PFSK-1 (cell line): ENCODE data around the gene SLC39A5.
A peak's percentile ranks its signal among the peaks of the same experiment; 100 is the strongest.

Experiments used
- FOXP2 ChIP-seq: optimal IDR thresholded peaks from 2 replicates; pipeline ENCODE3; 2011; ENCODE audit warnings: borderline replicate concordance, control low read depth, inconsistent platforms; ENCODE audit not compliant: insufficient read depth; ENCODE audit errors: extremely low read length, extremely low read depth
- POLR2AphosphoS5 ChIP-seq: IDR thresholded peaks from 2 replicates; pipeline ENCODE4 v1.6.1; 2012; ENCODE audit warnings: low read depth, mild to moderate bottlenecking, control low read depth, low read length, moderate library complexity
- SIN3A ChIP-seq: IDR thresholded peaks from 2 replicates; pipeline ENCODE4 v1.6.1; 2012; ENCODE audit warnings: mild to moderate bottlenecking, low read length, moderate library complexity, borderline replicate concordance; ENCODE audit not compliant: insufficient read depth
- TAF1 ChIP-seq: IDR thresholded peaks from 2 replicates; pipeline ENCODE4 v1.6.1; 2012; ENCODE audit warnings: low read length, control low read depth, borderline replicate concordance; ENCODE audit not compliant: insufficient read depth
- TF ChIP-seq, protein P1 (sequence below), 2 experiments: IDR thresholded peaks; 2 replicates each; pipeline versions ENCODE4 v1.6.1 to v1.8.0; 2011 to 2012; ENCODE audit warnings: low read depth in 2 of 2, low read length in 2 of 2, control low read depth in 1 of 2, inconsistent platforms in 1 of 2, mild to moderate bottlenecking in 1 of 2, moderate library complexity in 1 of 2; ENCODE audit not compliant: insufficient read depth in 1 of 2

Gene SLC39A5

DNA sequence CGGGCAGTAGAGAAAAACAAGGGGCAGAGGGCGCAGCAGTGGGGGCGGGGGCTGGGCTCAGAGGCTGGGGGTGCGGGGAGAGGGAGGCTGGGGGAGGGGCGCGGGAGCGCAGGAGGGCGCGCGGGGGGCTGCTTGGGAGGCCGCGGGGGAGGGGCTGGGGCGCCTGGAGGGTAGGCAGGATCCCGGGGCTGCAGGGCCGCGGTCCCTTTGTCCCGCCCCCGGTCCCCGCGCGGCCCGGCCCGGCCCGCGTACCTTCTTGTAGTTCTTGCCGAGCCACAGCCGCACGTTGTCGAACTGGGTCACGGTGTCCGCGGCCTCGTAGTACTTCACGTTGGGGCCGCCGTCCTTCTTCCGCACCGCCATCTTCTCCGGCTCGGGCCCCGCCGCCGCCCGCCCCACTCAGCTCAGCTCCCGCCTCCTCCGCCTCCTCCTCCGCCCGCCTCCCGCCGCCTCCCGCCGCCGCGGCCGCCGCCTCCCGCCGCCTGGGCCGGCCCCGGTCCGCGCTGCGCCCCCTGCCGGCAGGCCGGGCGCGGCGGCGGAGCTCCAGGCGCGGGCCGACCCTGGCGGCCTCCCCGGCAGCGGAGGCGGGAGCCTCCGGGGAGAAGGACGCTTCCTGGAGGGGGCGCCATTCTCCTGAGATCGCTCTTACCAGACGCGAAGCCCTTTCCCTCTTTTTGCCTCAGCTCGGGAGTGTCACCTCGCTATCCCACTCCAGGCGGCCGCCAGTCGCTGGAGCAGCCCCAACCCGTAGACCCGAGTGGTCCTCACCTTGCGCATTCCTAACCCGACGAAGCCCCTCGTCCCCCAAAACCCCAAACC lies 40.5 kb upstream of the SLC39A5 start, which contains the start of gene SMARCC2:
Gene SMARCC2, minus strand, starts transcription at position 385 of the 819 bp plus-strand sequence. Its CDS starts 22 bp downstream, at position 363.
- TF ChIP-seq, protein P1, sequence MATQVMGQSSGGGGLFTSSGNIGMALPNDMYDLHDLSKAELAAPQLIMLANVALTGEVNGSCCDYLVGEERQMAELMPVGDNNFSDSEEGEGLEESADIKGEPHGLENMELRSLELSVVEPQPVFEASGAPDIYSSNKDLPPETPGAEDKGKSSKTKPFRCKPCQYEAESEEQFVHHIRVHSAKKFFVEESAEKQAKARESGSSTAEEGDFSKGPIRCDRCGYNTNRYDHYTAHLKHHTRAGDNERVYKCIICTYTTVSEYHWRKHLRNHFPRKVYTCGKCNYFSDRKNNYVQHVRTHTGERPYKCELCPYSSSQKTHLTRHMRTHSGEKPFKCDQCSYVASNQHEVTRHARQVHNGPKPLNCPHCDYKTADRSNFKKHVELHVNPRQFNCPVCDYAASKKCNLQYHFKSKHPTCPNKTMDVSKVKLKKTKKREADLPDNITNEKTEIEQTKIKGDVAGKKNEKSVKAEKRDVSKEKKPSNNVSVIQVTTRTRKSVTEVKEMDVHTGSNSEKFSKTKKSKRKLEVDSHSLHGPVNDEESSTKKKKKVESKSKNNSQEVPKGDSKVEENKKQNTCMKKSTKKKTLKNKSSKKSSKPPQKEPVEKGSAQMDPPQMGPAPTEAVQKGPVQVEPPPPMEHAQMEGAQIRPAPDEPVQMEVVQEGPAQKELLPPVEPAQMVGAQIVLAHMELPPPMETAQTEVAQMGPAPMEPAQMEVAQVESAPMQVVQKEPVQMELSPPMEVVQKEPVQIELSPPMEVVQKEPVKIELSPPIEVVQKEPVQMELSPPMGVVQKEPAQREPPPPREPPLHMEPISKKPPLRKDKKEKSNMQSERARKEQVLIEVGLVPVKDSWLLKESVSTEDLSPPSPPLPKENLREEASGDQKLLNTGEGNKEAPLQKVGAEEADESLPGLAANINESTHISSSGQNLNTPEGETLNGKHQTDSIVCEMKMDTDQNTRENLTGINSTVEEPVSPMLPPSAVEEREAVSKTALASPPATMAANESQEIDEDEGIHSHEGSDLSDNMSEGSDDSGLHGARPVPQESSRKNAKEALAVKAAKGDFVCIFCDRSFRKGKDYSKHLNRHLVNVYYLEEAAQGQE (IDR thresholded peaks at IDR 0.05; ENCODE audit: insufficient read depth in 1 of 2, low read depth in 2 of 2, low read length in 2 of 2) = peak in 1 of 2 experiments; percentile 72; a peak in 2 of 4 replicates
- TF ChIP-seq TAF1 (peak; percentile 66; the same call in 1 of the 2 replicates), POLR2AphosphoS5 (peak; percentile 49), SIN3A (no peak), FOXP2 (peak; percentile 70)

DNA sequence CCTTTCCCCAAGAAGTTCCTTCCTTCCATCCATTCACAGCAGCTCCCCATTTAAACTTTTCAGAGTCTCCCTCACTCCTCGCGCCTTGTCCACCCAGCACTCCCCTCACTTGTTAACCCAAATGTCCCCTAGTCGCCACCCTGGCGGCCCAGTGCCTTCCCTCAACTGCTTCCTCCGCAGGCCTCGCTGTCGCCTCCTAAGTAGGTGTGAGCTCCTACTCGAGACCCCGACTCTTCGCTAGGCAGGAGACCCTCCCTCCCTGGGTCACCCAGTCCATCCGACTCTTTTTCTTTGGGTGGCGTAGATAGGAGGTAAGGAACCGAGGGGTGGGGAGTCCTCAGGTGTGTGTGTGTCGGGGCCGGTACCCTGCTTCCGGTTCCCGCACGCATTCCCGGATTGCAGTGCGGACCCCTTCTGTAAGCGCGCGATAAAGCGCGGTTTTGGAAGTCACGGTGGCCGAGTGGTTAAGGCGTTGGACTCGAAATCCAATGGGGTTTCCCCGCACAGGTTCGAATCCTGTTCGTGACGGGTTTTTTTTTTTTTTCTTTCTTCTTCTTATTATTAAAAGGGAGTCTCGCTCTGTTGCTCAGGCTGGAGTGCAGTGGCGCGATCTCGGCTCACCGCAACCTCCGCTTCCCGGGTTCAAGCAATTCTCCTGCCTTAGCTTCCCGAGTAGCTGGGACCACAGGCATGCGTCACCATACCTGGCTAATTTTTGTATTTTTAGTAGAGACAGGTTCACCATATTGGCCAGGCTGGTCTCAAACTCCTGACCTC lies 39.7 kb upstream of the SLC39A5 start:
- TF ChIP-seq, protein P1 (IDR thresholded peaks at IDR 0.05; ENCODE audit: insufficient read depth in 1 of 2, low read depth in 2 of 2, low read length in 2 of 2) = peak; percentile 19 to 28; a peak in 2 of 4 replicates
- no peak for TF ChIP-seq TAF1
- TF ChIP-seq FOXP2 = no peak
- 0 out of 2 replicates have a peak, but pooled peaks have one; percentile 23 for TF ChIP-seq SIN3A
- 0 out of 2 replicates have a peak, but pooled peaks have one; percentile 22 for TF ChIP-seq POLR2AphosphoS5

DNA sequence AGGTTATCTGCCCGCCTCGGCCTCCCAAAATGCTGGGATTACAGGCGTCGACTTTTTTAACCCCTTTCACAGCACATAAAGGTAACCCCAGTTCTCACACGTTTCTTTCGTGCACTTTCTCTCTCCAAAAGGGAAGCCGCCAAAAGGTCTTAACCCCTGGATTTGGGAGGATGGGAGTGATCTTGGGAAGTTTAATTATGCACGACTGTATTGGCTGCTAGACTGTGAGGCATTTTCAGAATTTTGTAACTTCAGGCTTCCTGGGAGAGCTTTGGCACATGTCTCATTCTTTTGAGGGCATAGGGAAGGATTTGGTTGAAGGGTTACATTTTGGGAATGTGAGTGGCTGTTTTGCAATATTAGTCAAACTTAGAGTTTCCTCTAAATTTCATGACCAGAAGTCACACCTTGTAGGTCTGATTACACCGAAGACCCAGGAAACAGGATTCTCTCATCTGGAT lies 39.1 kb upstream of the SLC39A5 start:
- no peak for TF ChIP-seq FOXP2
- no peak for TF ChIP-seq SIN3A
- no peak for TF ChIP-seq POLR2AphosphoS5
- TF ChIP-seq, protein P1 (IDR thresholded peaks at IDR 0.05; ENCODE audit: insufficient read depth in 1 of 2, low read depth in 2 of 2, low read length in 2 of 2) = no peak
- no peak for TF ChIP-seq TAF1

DNA sequence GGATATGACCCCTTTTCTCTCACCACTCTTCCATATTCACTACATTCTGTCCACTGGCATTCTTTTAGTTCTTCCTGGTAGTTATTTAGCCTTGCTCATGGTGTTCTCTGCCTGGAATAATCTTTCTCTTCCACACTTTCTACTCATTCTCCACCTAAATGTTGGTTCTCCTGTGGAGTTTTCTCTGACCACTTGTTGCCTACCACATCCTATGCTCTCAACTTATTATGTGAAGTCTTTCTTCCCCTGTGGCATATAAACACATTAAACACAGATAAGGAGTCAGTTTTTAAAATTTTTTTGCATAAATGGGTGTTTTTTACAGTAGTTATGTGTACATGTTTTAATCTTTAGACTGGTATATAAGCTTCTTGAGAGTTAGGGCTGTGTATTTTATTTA lies 37.3 kb upstream of the SLC39A5 start:
- TF ChIP-seq POLR2AphosphoS5 (no peak), FOXP2 (no peak), TAF1 (no peak), SIN3A (no peak)
- TF ChIP-seq, protein P1 (IDR thresholded peaks at IDR 0.05; ENCODE audit: insufficient read depth in 1 of 2, low read depth in 2 of 2, low read length in 2 of 2) = no peak
